GM06990 (cell line): Measurements from ENCODE around the gene TSPAN12.

Experiments used
- DNase-seq: peaks from one replicate; pipeline ENCODE4 v3.0.0-alpha.2; 2011; ENCODE audit not compliant: insufficient read length; ENCODE audit errors: extremely low read depth
- H3K27me3 ChIP-seq: replicated peaks from 2 replicates; pipeline ENCODE4 v1.6.0; 2011; ENCODE audit warnings: low read length; ENCODE audit not compliant: control insufficient read depth, insufficient read depth
- H3K36me3 ChIP-seq: 2 replicates; pipeline ENCODE4 v1.5.1; 2011; ENCODE audit warnings: low read length; ENCODE audit not compliant: control insufficient read depth, insufficient read depth
- H3K4me3 ChIP-seq: replicated peaks from 2 replicates; pipeline ENCODE4 v1.5.1; 2011; ENCODE audit warnings: low read depth, mild to moderate bottlenecking, control low read depth, low read length
- CTCF ChIP-seq: IDR thresholded peaks from 2 replicates; pipeline ENCODE4 v1.5.1; 2011; ENCODE audit warnings: low read length, control low read depth, mild to moderate bottlenecking, inconsistent platforms; ENCODE audit not compliant: insufficient read depth, poor library complexity, severe bottlenecking

The TSPAN12 gene

GRCh38 chr7:120774481-120774880, 83.5 kb downstream of the TSPAN12 start:
- TF ChIP-seq CTCF, result no peak
- no peaks in the 10 kb centered on the region for H3K27me3 ChIP-seq
- H3K36me3 ChIP-seq, result no peaks in the 10 kb centered on the region
- H3K4me3 ChIP-seq, result no peak overlapping the region
- DNase-seq, result no peak

- H3K36me3 ChIP-seq, result no peaks in the 10 kb centered on the region
- no peak for DNase-seq
- no peak overlapping the region for H3K4me3 ChIP-seq
- no peaks in the 10 kb centered on the region for H3K27me3 ChIP-seq
- no peak for TF ChIP-seq CTCF
Observed at GRCh38 chr7:120770206-120770605, 87.7 kb downstream of the TSPAN12 start.

- Histone ChIP-seq H3K27me3 (no peaks in the 10 kb centered on the region), H3K36me3 (no peaks in the 10 kb centered on the region), H3K4me3 (no peak overlapping the region)
- no peak for DNase-seq
- no peak for TF ChIP-seq CTCF
Observed at GRCh38 chr7:120760851-120761250, 97.1 kb downstream of the TSPAN12 start.

GRCh38 chr7:120760050-120760449, 97.9 kb downstream of the TSPAN12 start:
- Histone ChIP-seq H3K27me3 (no peaks in the 10 kb centered on the region), H3K36me3 (no peaks in the 10 kb centered on the region), H3K4me3 (no peak overlapping the region)
- no peak for TF ChIP-seq CTCF
- DNase-seq, result peak; percentile 13

- no peaks in the 10 kb centered on the region for H3K36me3 ChIP-seq
- H3K27me3 ChIP-seq, result no peaks in the 10 kb centered on the region
- H3K4me3 ChIP-seq, result no peak overlapping the region
- no peak for DNase-seq
- no peak for TF ChIP-seq CTCF
Observed at GRCh38 chr7:120743128-120743527, 114.8 kb downstream of the TSPAN12 start.

- DNase-seq, result no peak
- Histone ChIP-seq H3K4me3 (no peak overlapping the region), H3K36me3 (no peaks in the 10 kb centered on the region), H3K27me3 (no peaks in the 10 kb centered on the region)
- TF ChIP-seq CTCF, result no peak
Observed at GRCh38 chr7:120742372-120742771, 115.6 kb downstream of the TSPAN12 start.
